Activated T-cell treated with anti-CD3 and anti-CD28 coated beads, Interleukin-2, amount 50 U/mL, for 72 hours (primary cell): ENCODE measurements around the gene DMAC2L. TPM values are rescaled to one million over a fixed set of nuclear protein-coding genes. Genes with fewer than 3 reads are reported as not detected.
"Not testable (repeated sequence)": the region's sequence is repeated elsewhere in the genome, so short reads cannot be mapped to it uniquely, and the experiment has no call there.

ENCODE experiments used
- ATAC-seq, 2 donors: fragments of 150-1000 bp; cut with Tn5 transposase; replicated peaks in 1 of 2; 2 replicates each; pipeline ENCODE4 v1.10.0; 2021; ENCODE audit warnings: moderate library complexity in 2 of 2, mild to moderate bottlenecking in 1 of 2
- DNase-seq, 2 donors: peaks; one replicate each; pipeline ENCODE4 v3.0.0; 2021 to 2022; ENCODE audit warnings: mixed read lengths in 1 of 2
- H3K27ac Mint-ChIP-seq: one replicate; pipeline ENCODE4 v1.8.0; 2022; ENCODE audit warnings: mild to moderate bottlenecking, moderate library complexity, mixed read lengths
- H3K27me3 Mint-ChIP-seq: one replicate; pipeline ENCODE4 v1.8.0; 2022; ENCODE audit warnings: low read depth, mixed read lengths
- H3K36me3 Mint-ChIP-seq, 2 donors: one replicate each; pipeline ENCODE4 v1.8.0; 2022; ENCODE audit warnings: mixed read lengths in 2 of 2, mild to moderate bottlenecking in 1 of 2; ENCODE audit not compliant: insufficient read depth in 2 of 2
- H3K4me1 Mint-ChIP-seq: one replicate; pipeline ENCODE4 v1.8.0; 2022; ENCODE audit warnings: low read depth, mixed read lengths
- H3K4me3 Mint-ChIP-seq, 2 donors: one replicate each; pipeline ENCODE4 v1.8.0; 2022; ENCODE audit warnings: mild to moderate bottlenecking in 2 of 2, mixed read lengths in 2 of 2, moderate library complexity in 2 of 2
- H3K9me3 Mint-ChIP-seq, 2 donors: one replicate each; pipeline ENCODE4 v1.8.0; 2022; ENCODE audit warnings: mixed read lengths in 2 of 2
- total RNA-seq, 2 donors: library from RNA; stranded (reverse); gene quantifications; one replicate each; pipeline ENCODE4 v1.2.3, GENCODE V29; 2022

Gene DMAC2L
- total RNA-seq, 2 donors from 2014 or later, result 18.2 to 18.9 TPM

GRCh38 chr14:50310445-50310844, 1.7 kb upstream of the DMAC2L start:
- Mint-ChIP-seq H3K4me1 (peaks cover 45% of the 10 kb centered on the region), H3K4me3 (peak overlapping the region; percentile 87 to 93), H3K27me3 (no peaks in the 10 kb centered on the region), H3K27ac (no peak overlapping the region), H3K36me3 (peaks cover 6 to 10% of the 10 kb centered on the region in 2 donors), H3K9me3 (peaks cover 0 to 3% of the 10 kb centered on the region in 2 donors)
- ATAC-seq (no peak), DNase-seq (no peak)

GRCh38 chr14:50311337-50311971, 670 bp upstream of the DMAC2L start:
- Mint-ChIP-seq H3K36me3 (peaks cover 6 to 19% of the 10 kb centered on the region in 2 donors), H3K27me3 (no peaks in the 10 kb centered on the region), H3K9me3 (peaks cover 0 to 3% of the 10 kb centered on the region in 2 donors), H3K27ac (peak overlapping the region; percentile 76), H3K4me3 (peak overlapping the region; percentile 87 to 93), H3K4me1 (peaks cover 47% of the 10 kb centered on the region)
- ATAC-seq (no peak), DNase-seq (no peak)

GRCh38 chr14:50312734-50313054, 570 bp downstream of the DMAC2L start:
- peaks cover 50% of the 10 kb centered on the region for H3K4me1 Mint-ChIP-seq
- DNase-seq, result no peak

GRCh38 chr14:50314098-50314497, 2.0 kb downstream of the DMAC2L start:
- not testable (repeated sequence) for ATAC-seq, H3K27ac Mint-ChIP-seq, H3K27me3 Mint-ChIP-seq, DNase-seq, H3K9me3 Mint-ChIP-seq
- Mint-ChIP-seq H3K4me1 (peaks cover 45% of the 10 kb centered on the region), H3K4me3 (peak overlapping the region in 1 of 2 donors; percentile 43), H3K36me3 (peaks cover 8 to 19% of the 10 kb centered on the region in 2 donors)

More at GRCh38 chr14:50312734-50313054, 570 bp downstream of the DMAC2L start:
- peak; percentile 32 to 38 for ATAC-seq
- peak overlapping the region; percentile 87 to 93 for H3K4me3 Mint-ChIP-seq
- H3K27me3 Mint-ChIP-seq, result no peaks in the 10 kb centered on the region
- peaks cover 1 to 3% of the 10 kb centered on the region in 2 donors for H3K9me3 Mint-ChIP-seq
- H3K27ac Mint-ChIP-seq, result peak overlapping the region; percentile 80
- H3K36me3 Mint-ChIP-seq, result peaks cover 8 to 19% of the 10 kb centered on the region in 2 donors

GRCh38 chr14:50318031-50318626, 6.0 kb downstream of the DMAC2L start:
- Mint-ChIP-seq H3K27ac (no peak overlapping the region), H3K36me3 (peaks cover 8 to 19% of the 10 kb centered on the region in 2 donors), H3K9me3 (peaks cover 1 to 3% of the 10 kb centered on the region in 2 donors), H3K4me3 (no peak overlapping the region), H3K4me1 (peaks cover 28% of the 10 kb centered on the region), H3K27me3 (no peaks in the 10 kb centered on the region)
- DNase-seq, result no peak
- no peak for ATAC-seq

GRCh38 chr14:50319293-50319692, 7.2 kb downstream of the DMAC2L start:
- H3K27ac Mint-ChIP-seq, result no peak overlapping the region
- peaks cover 16% of the 10 kb centered on the region for H3K4me1 Mint-ChIP-seq
- H3K36me3 Mint-ChIP-seq, result peaks cover 3 to 11% of the 10 kb centered on the region in 2 donors
- H3K4me3 Mint-ChIP-seq, result no peak overlapping the region
- peaks cover under 1 to 1% of the 10 kb centered on the region in 2 donors for H3K9me3 Mint-ChIP-seq
- DNase-seq (no peak), ATAC-seq (no peak)
- no peaks in the 10 kb centered on the region for H3K27me3 Mint-ChIP-seq

- no peaks in the 10 kb centered on the region for H3K27me3 Mint-ChIP-seq
- peaks cover 0 to 1% of the 10 kb centered on the region in 2 donors for H3K9me3 Mint-ChIP-seq
- H3K36me3 Mint-ChIP-seq, result peaks cover 2 to 9% of the 10 kb centered on the region in 2 donors
- H3K4me1 Mint-ChIP-seq, result peaks cover 14% of the 10 kb centered on the region
- ATAC-seq (no peak), DNase-seq (no peak)
- no peak overlapping the region for H3K4me3 Mint-ChIP-seq
- H3K27ac Mint-ChIP-seq, result no peak overlapping the region
These were observed 7.6 kb downstream of the DMAC2L start for GRCh38 chr14:50319721-50320120.

- Mint-ChIP-seq H3K4me3 (no peak overlapping the region), H3K36me3 (peaks cover 2 to 11% of the 10 kb centered on the region in 2 donors), H3K27ac (no peak overlapping the region), H3K4me1 (peaks cover 14% of the 10 kb centered on the region), H3K9me3 (peaks cover 0 to 1% of the 10 kb centered on the region in 2 donors), H3K27me3 (no peaks in the 10 kb centered on the region)
- DNase-seq (peak in 1 of 2 donors; percentile 18), ATAC-seq (peak in 1 of 2 donors; percentile 16)
These were observed 8.2 kb downstream of the DMAC2L start for GRCh38 chr14:50320283-50320682.

DNA sequence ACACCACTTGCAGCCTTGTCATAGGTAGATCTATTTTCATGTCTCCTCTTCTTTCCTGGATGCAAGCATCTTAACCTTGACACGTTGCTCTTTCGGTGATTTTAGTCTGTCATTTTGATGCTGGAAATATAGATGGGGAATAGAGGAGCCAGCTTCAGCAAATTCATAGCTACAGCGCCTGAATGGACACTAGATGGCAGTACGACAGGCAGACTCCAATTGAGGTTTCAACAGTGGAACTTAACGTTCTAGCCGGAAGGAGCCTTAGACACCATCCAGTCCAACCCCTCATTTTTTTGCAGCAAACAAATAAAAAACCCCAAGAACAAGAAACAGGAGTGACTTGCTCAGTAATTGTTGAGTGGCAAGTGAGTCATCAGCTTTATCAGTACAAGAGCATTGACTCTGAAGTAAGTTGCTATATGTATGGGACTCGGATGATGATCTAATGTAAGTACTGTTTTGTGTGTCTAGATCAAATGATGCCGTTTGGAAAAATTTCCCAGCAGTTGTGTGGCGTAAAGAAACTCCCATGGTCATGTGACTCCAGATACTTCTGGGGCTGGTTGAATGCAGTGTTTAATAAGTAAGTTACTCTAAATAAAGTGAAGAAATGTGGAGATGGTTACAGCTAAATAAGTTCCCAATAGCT, 9.0 kb downstream of the DMAC2L start:
- no peak overlapping the region for H3K4me3 Mint-ChIP-seq
- peak; percentile 96 for ATAC-seq
- H3K9me3 Mint-ChIP-seq, result peaks cover 0 to 1% of the 10 kb centered on the region in 2 donors
- no peaks in the 10 kb centered on the region for H3K27me3 Mint-ChIP-seq
- H3K27ac Mint-ChIP-seq, result no peak overlapping the region
- H3K36me3 Mint-ChIP-seq, result peaks cover 2 to 6% of the 10 kb centered on the region in 2 donors
- DNase-seq, result peak; percentile 70 to 75
- H3K4me1 Mint-ChIP-seq, result peaks cover 9% of the 10 kb centered on the region

DNA sequence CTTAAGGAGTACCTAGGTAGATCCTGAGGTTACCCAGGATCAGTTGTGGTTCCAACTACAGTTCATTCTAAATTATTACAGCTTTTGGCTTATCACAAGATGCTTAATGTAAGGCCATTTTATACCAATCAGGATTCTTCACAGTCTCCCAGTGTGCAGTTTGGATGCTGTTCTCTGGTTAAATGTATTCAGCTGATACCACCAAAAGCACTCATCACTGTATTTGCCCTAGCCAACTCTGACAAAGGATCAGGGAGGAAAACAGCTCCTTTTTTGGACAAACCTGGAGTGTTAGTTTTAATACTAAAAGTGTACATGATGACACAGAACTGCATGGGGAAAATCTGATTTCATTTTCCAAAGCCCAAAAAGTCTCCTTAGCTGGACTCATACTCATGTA, 19.5 kb downstream of the DMAC2L start:
- ATAC-seq, result no peak
- Mint-ChIP-seq H3K27me3 (no peaks in the 10 kb centered on the region), H3K4me1 (peaks cover 14% of the 10 kb centered on the region), H3K27ac (no peak overlapping the region), H3K4me3 (no peak overlapping the region), H3K9me3 (no peaks in the 10 kb centered on the region), H3K36me3 (no peaks in the 10 kb centered on the region)
- DNase-seq, result no peak

DNA sequence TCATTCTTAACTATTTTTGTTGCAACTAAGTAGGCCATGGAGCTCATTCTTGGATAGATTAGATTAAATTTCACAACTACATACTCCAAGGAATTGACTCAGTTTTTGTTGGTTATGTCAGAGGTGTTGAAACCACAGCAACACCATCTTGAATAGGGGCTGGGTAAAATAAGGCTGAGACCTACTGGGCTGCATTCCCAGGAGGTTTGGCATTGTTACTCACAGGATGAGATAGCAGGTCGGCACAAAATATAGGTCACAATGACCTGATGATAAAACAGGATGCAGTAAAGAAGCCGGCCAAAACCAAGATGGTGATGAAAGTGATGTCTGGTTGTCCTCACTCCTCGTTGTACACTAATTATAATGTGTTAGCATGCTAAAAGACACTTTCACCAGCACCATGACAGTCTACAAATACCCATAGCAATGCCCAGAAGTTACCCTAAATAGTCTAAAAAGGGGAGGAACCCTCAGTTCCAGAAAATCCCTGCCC, 20.9 kb downstream of the DMAC2L start:
- H3K4me3 Mint-ChIP-seq, result no peak overlapping the region

DNA sequence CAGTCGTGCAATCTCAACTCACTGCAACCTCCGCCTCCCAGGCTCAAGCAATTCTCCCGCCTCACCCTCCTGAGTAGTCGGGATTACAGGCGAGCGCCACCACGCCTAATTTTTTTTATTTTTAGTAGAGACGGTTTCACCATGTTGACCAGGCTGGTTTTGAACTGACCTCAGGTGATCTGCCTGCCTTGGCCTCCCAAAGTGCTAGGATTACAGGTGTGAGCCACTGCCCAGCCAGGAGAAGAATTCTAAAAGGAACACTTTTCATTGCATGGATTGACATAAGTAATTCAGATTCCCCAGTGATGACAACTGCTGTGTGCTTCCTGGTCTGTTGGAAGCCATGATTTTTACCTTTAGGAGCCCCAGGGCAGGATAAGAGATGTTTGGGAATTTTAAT, 22.1 kb downstream of the DMAC2L start:
- no peaks in the 10 kb centered on the region for H3K9me3 Mint-ChIP-seq
- H3K4me3 Mint-ChIP-seq, result no peak overlapping the region
- H3K4me1 Mint-ChIP-seq, result peaks cover 14% of the 10 kb centered on the region
- no peak overlapping the region for H3K27ac Mint-ChIP-seq
- H3K27me3 Mint-ChIP-seq, result no peaks in the 10 kb centered on the region
- no peaks in the 10 kb centered on the region for H3K36me3 Mint-ChIP-seq
- ATAC-seq, result no peak
- no peak for DNase-seq

More for the DNA sequence above, 20.9 kb downstream of the DMAC2L start:
- no peak for ATAC-seq
- Mint-ChIP-seq H3K36me3 (no peaks in the 10 kb centered on the region), H3K4me1 (peaks cover 14% of the 10 kb centered on the region), H3K27me3 (no peaks in the 10 kb centered on the region), H3K9me3 (no peaks in the 10 kb centered on the region), H3K27ac (peak overlapping the region; percentile 46)
- no peak for DNase-seq

GRCh38 chr14:50335389-50335788, 23.3 kb downstream of the DMAC2L start:
- H3K4me3 Mint-ChIP-seq, result peak overlapping the region in 1 of 2 donors; percentile 52
- no peak overlapping the region for H3K27ac Mint-ChIP-seq

More at GRCh38 chr14:50335389-50335788, 23.3 kb downstream of the DMAC2L start:
- peak in 1 of 2 donors; percentile 15 for ATAC-seq
- DNase-seq, result no peak
- Mint-ChIP-seq H3K9me3 (no peaks in the 10 kb centered on the region), H3K27me3 (no peaks in the 10 kb centered on the region), H3K4me1 (peaks cover 14% of the 10 kb centered on the region), H3K36me3 (no peaks in the 10 kb centered on the region)
